AG04449 (cell line): ENCODE results near the gene MMAB.

ENCODE experiments used
- CTCF ChIA-PET: fragments of 350-600 bp; formaldehyde crosslinking; extraction: SDS; loops from one replicate; lab custom pipeline; 2021; ENCODE audit warnings: antibody characterized with exemption; lab: Yijun Ruan, JAX
- POLR2A ChIA-PET: fragments of 400-600, 350-600 bp; formaldehyde crosslinking; extraction: SDS; loops from one replicate; lab custom pipeline; 2020; ENCODE audit warnings: antibody characterized with exemption, inconsistent platforms; lab: Yijun Ruan, JAX
- DNase-seq: peaks from one replicate; pipeline ENCODE4 v3.0.0-alpha.2; 2010; ENCODE audit warnings: low read depth, low spot score
- H3K4me3 ChIP-seq: 2 replicates; pipeline ENCODE4 v1.5.1; 2011; ENCODE audit warnings: low read depth, mild to moderate bottlenecking, control low read depth, low read length
- CTCF ChIP-seq: IDR thresholded peaks from one replicate; pipeline ENCODE4 v1.5.1; 2011; ENCODE audit warnings: mild to moderate bottlenecking, moderate library complexity, low read length, control low read depth, inconsistent platforms; ENCODE audit not compliant: insufficient read depth; ENCODE audit errors: missing control alignments

MMAB gene

GRCh38 chr12:109548258-109548657 is 25.0 kb downstream of the MMAB start:
- POLR2A ChIA-PET, result no interaction called here

GRCh38 chr12:109547286-109547685 is 26.0 kb downstream of the MMAB start:
- H3K4me3 ChIP-seq, result no peak overlapping the region
- DNase-seq, result no peak
- POLR2A ChIA-PET, result no interaction called here
- CTCF ChIA-PET, result interaction anchor here (0.8 kb wide), 1 partner anchor 50 kb away, joined by 3 read pairs; no protein-coding TSS in a partner anchor
- TF ChIP-seq CTCF, result no peak

More at GRCh38 chr12:109548258-109548657, 25.0 kb downstream of the MMAB start:
- H3K4me3 ChIP-seq, result no peak overlapping the region
- CTCF ChIA-PET, result interaction anchor here (0.8 to 2.2 kb wide), 3 partner anchors 49 to 213 kb away, joined by 3 to 6 read pairs (median 3); no protein-coding TSS in a partner anchor
- DNase-seq, result no peak
- no peak for TF ChIP-seq CTCF

- no peak overlapping the region for H3K4me3 ChIP-seq
- no peak for TF ChIP-seq CTCF
- no peak for DNase-seq
- POLR2A ChIA-PET, result interaction anchor here (0.6 kb wide), 1 partner anchor 1030 kb away, joined by 3 read pairs; no protein-coding TSS in a partner anchor
- CTCF ChIA-PET, result interaction anchor here (1.1 to 1.2 kb wide), 2 partner anchors 26 to 260 kb away, joined by 3 to 6 read pairs; no protein-coding TSS in a partner anchor
These were observed 27.5 kb downstream of the MMAB start for GRCh38 chr12:109545826-109546225.

- POLR2A ChIA-PET, result interaction anchor here (0.6 kb wide), 1 partner anchor 1029 kb away, joined by 3 read pairs; no protein-coding TSS in a partner anchor
- CTCF ChIA-PET, result interaction anchor here (1.1 to 1.2 kb wide), 2 partner anchors 26 to 260 kb away, joined by 3 to 6 read pairs; no protein-coding TSS in a partner anchor
- DNase-seq, result no peak
- TF ChIP-seq CTCF, result no peak
- no peak overlapping the region for H3K4me3 ChIP-seq
These were observed 28.3 kb downstream of the MMAB start for GRCh38 chr12:109544955-109545531.

- POLR2A ChIA-PET, result no interaction called here
- CTCF ChIA-PET, result interaction anchor here (1.0 to 1.1 kb wide), 2 partner anchors 110 to 115 kb away, joined by 3 read pairs; no protein-coding TSS in a partner anchor
- DNase-seq, result no peak
- H3K4me3 ChIP-seq, result no peak overlapping the region
- TF ChIP-seq CTCF, result no peak
These were observed 30.4 kb downstream of the MMAB start for GRCh38 chr12:109542876-109543275.

- POLR2A ChIA-PET, result no interaction called here
- no peak for TF ChIP-seq CTCF
These were observed 31.3 kb downstream of the MMAB start for GRCh38 chr12:109542014-109542413.

More at GRCh38 chr12:109542014-109542413, 31.3 kb downstream of the MMAB start:
- no peak for DNase-seq
- CTCF ChIA-PET, result interaction anchor here (1.0 kb wide), 1 partner anchor 114 kb away, joined by 3 read pairs; no protein-coding TSS in a partner anchor
- H3K4me3 ChIP-seq, result no peak overlapping the region
